ENCODE results near the gene FIBP.
"Not testable (repeated sequence)": the region's sequence is repeated elsewhere in the genome, so short reads cannot be mapped to it uniquely, and the experiment has no call there.

The FIBP gene

DNA sequence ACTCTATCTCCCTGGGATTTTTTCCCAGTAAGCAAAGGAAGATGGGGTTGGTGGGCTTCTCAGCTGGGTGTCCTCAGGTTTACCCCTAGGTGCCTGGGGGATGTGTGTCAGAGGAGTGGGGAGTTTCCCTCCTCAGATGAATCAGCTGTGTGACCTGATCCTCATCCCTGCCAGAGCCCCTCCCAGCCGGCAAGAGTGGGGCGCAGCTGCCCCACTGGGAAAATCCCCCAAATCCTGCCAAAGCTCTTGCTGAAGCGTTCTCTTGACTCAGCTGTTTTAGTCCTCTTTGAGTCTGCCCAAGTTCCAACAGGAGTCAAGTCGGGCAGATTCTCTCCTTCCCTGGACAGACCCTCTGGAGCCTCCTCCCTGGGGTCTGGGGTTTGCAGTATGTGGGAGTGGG is 24.6 kb upstream of the FIBP start:
- DNase-seq, result peak; percentile 67

DNA sequence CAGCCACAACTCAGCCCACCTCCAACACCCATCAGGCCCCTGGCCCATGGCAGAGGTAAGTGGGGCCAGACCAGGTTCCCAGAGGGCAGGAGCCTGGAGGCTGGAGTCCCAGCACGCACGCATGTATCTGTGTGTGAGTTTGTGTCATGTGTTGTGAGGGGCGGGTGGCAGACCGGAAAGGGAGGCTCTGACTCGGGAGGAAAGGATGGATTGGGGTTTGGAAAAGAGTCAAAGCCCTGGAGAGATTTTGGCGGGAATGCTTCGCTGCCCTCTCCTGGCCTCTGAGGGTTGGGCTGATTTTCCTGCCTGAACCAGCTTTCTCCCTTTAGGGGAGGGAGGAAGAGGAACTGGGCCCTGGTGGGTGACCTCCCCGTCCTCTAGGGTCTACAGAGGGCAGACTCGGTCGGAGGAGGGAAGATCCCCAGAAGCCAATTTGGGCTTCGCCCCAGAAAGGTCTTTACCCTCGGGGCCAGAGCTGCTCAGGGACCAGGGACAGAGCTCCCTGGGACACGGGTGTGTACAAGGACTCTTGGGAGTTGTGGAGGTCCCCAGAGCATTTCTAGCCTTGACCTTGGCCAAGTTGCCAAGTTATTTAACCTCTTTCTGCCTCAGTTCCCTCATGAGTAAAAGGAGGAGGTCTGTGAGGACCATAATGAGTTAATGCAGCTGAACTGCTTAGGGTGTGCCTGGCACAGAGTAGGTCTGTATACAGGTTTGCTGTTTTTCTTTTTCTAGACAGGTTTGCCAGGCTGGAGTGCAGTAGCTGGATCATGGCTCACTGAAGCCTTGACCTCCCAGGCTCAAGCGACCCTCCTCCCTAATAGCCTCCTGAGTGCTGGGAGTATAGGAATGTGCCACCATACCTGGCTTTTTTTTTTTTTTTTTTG is 23.7 kb upstream of the FIBP start:
- DNase-seq, result peak; percentile 92

DNA sequence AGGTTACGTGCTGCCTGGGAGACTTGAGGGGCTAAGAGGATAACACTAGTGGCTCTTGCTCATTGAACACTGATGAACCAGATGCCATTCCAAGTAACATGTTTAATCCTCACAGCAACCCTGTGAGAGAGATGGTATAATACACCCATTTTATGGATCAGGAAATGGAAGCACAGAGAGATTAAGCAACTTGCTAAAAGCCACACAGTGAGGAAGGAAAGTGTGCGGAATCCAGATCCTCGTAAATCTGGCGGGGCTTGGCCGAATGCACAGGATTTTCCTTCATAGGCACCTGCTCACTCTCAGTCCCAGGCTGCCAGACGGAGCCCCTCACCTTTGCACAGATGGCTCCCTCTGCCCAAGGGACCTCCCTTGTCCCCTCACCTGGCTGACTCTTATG is 19.6 kb upstream of the FIBP start:
- no peak for DNase-seq

GRCh38 chr11:65906602-65907001 is 18.3 kb upstream of the FIBP start:
- no peak for DNase-seq

- no peak for DNase-seq
These were observed 15.4 kb upstream of the FIBP start for GRCh38 chr11:65903715-65904114.

- peak; percentile 92 for DNase-seq
These were observed 14.8 kb upstream of the FIBP start for GRCh38 chr11:65903068-65903481.

DNA sequence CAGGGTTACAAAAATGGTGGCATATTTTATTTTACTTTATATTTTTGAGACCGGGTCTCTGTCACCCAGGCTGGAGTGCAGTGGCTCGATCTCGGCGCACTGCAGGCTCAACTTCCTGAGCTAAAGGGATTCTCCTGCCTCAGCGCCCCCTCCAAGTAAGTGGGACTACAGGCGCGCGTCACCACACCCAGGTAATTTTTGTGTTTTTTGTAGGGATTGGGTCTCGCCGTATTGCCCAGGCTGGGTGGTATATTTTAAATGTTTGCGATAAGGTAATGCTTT is 12.6 kb upstream of the FIBP start:
- DNase-seq, result no peak

GRCh38 chr11:65900125-65900898 is 12.0 kb upstream of the FIBP start, which contains the start of gene FOSL1:
Gene FOSL1 (minus strand): TSS chr11:65900388. CDS start chr11:65900339, 49 bp downstream.
- peak; percentile 95 for DNase-seq

DNA sequence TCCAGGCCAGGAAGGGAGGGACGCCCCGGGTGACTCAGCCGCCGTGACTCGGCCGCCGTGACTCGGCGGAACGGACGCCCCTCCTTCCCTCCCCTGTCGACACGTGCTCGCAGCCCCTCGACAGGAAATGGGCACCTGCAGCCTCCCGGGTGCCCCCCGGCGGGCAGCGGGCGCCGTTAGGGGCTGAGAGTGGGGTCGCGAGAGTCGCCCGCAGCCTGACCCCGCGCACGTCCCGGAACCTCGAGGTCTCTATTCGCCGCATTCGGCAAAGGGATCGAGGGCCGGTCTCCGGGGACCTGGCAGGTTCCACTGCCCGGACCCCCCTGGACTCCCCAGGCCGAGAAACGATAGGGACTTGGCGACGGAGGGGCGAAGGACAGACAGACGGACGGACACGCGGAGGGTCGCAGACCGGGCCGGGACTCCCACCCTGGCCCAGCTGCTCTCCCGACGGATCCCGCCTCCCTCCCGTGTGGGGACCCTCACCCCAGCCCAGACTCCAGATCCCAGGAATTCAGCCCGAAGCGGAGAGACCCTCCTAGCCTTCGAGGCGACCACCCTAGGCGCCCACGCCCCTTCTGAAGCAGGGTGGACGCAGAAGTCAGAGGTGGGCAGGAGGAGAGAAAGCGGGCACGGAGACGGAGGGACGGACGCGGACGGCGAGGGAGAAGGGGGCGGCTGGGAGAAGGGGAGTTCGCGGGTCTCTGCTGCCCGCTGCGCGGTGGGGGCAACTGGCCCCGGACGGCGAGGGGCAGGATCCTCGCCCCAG is 11.3 kb upstream of the FIBP start:
- peak; percentile 79 for DNase-seq

- no peak for DNase-seq
These were observed 10.5 kb upstream of the FIBP start for GRCh38 chr11:65898656-65899355.

DNA sequence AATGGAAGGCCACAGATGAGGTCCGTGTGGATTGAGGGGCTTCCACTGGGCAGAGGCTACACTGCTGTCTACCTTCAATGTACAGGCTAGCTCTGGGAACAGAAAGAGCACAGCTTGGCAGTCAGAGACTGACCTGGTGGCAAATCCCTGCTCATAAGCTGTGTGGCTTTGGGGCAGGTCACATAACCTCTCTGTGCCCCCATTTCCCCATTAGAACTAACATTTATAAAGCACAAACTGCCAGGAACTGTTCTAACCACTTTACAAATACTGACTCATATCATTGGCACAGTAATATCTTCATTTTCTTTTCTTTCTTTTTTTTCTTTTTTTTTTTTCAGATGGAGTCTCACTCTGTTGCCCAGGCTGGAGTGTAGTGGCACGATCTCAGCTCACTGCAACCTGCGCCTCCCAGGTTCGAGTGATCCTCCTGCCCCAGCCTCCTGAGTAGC is 8.8 kb upstream of the FIBP start:
- no peak for DNase-seq

DNA sequence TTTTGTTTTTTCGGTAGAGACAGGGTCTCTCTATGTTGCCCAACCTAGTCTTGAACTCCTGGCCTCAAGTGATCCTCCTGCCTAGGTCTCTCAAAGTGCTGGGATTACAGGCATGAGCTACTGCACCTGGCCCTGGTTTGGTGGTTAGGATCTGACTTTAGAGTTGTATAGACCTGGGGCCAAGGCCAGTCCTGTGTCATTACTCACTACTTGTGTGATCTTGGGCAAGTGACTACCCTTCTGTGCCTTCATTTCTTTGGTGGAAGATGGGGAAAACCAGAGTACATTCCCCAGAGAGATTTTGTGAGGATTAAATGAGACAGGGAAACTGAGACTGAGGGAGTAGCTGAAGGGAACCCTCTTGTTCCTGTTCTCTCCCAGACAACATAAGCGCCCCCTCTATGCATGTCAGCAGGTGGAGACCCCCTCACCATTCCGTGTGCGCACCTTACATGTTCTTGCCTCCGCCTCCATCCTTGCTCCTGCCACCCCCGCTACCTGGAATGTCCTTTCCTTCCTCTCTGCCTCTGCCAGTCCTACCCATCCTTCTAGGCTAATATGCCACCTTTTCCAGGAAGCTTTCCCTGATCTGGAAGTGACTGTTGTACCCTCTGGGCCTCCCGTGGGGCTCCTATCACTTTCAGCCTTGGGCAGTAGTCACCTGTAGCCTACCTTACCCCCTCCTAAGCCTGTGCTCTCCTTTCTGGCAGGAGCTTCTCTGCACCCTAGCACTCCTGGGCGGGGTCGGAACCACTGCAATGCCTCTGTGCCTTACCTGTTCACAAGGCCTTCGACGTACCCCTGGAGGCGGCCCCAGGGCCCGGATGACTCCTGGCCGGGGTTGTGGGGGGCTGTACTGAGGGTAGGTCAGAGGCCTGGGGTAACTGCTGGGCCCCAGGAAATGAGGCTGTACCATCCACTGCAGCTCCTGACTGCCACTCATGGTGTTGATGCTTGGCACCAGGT is 8.0 kb upstream of the FIBP start:
- no peak for DNase-seq

DNA sequence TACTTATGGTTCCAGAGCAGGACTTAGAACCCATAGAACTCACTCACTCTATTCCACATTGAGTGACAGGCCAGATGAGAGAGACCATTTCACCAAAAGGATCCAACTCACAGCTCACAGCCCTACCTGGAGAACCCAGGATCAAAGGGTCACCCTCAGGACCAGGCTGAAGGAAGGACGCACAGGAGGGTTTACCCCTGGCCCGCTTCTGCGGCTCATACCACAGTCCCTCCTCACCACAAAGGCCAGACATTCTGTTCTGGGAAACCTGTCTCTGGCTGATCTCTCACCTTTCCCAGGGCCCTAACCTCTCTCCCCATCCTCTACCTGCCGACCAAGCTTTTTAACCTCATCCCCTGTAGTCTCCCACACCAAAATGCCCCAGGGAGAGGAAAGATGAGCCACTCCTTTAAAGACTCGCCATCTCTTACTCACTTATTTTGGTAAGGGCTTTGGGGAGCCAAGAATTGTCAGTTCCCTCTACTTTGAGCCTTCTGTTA is 7.3 kb upstream of the FIBP start:
- no peak for DNase-seq

- no peak for DNase-seq
These were observed 5.8 kb upstream of the FIBP start for GRCh38 chr11:65894034-65894591.

GRCh38 chr11:65892661-65893317 is 4.5 kb upstream of the FIBP start:
- no peak for DNase-seq

- not testable (repeated sequence) for DNase-seq
These were observed 3.9 kb upstream of the FIBP start for GRCh38 chr11:65892137-65892540.

DNA sequence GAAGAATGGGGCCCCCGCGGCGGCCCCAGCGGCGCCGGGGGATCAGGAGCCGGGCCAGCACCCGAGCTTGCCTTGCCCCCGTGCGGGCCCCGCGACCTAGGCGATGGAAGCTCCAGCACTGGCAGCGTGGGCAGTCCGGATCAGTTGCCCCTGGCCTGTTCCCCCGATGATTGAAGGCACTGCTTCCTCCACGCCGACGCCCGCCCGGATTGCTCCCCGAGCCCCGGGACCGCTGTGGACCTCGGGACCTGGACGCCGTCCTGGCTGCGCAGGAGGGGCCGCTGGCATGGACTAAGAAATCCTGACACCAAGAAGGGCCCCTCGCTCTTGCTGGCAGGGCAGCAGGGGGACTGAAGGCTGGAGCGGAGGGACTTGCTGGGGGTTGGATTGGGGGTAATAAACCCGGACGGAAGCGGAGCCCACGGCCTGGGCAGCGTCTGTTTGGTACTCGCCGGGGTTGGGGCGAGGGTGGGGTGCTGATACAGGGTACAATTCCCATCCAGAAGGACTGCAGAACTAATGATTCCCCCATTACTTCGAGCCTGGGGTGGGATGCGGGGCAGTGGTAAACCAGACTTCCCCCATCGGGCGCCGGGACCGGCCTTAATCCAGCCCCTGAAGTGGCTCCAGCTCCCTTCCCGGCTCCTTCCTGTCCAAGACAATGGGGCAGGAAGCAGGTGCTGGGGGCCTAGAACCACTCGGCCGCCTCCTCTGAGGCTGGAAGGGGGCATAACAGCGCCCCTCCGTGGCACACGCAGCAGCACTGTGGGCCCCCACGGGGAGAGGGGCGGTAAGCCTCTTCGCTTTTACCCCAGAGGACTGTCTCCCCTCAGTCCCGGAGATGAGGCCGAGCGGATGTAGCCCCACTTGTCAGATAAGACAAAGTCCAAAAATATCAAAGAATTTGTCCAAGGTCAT is 3.2 kb upstream of the FIBP start:
- DNase-seq, result no peak

GRCh38 chr11:65890324-65891218 is 2.3 kb upstream of the FIBP start, which contains the start of gene CCDC85B:
Gene CCDC85B (plus strand): TSS chr11:65890673. CDS start chr11:65890784, 111 bp downstream.
- DNase-seq, result peak; percentile 96

Measured in fibroblast of skin of right quadriceps (primary cell).